Mesothelial cell of epicardium (in vitro differentiated cells): ENCODE results near the gene CHRM4. TPM values are rescaled to one million over a fixed set of nuclear protein-coding genes. Genes with fewer than 3 reads are reported as not detected.
A peak's percentile ranks its signal among the peaks of the same experiment; 100 is the strongest.
"Not testable (repeated sequence)": the region's sequence is repeated elsewhere in the genome, so short reads cannot be mapped to it uniquely, and the experiment has no call there.

Source experiments
- DNase-seq, 2 experiments: peaks; one replicate each; pipeline ENCODE4 v3.0.0; 2021; ENCODE audit warnings: low spot score in 2 of 2; ENCODE audit not compliant: unreplicated experiment in 2 of 2
- H3K27ac Mint-ChIP-seq: 2 replicates; pipeline ENCODE4 v1.8.0; 2021; ENCODE audit warnings: mixed read lengths
- H3K27me3 Mint-ChIP-seq: 2 replicates; pipeline ENCODE4 v1.8.0; 2021; ENCODE audit warnings: low read depth, mixed read lengths
- H3K36me3 Mint-ChIP-seq: 2 replicates; pipeline ENCODE4 v1.8.0; 2021; ENCODE audit warnings: mixed read lengths
- H3K4me1 Mint-ChIP-seq: 2 replicates; pipeline ENCODE4 v1.8.0; 2021; ENCODE audit warnings: mixed read lengths
- H3K4me3 Mint-ChIP-seq: 2 replicates; pipeline ENCODE4 v1.8.0; 2021; ENCODE audit warnings: mild to moderate bottlenecking, moderate library complexity, mixed read lengths
- H3K9me3 Mint-ChIP-seq: 2 replicates; pipeline ENCODE4 v1.8.0; 2021; ENCODE audit warnings: mixed read lengths
- total RNA-seq: library from RNA; stranded (reverse); gene quantifications from 3 replicates; pipeline ENCODE4 v1.2.1, GENCODE V29; 2021
- TF ChIP-seq, protein P1 (sequence below): fragments of 200-600 bp; sonication (generic); IDR thresholded peaks from one replicate; pipeline ENCODE4 v1.5.0; 2021; ENCODE audit warnings: antibody characterized with exemption; ENCODE audit not compliant: unreplicated experiment

The CHRM4 gene
- total RNA-seq, 1 donor from 2014 or later, result 0.42 TPM

DNA sequence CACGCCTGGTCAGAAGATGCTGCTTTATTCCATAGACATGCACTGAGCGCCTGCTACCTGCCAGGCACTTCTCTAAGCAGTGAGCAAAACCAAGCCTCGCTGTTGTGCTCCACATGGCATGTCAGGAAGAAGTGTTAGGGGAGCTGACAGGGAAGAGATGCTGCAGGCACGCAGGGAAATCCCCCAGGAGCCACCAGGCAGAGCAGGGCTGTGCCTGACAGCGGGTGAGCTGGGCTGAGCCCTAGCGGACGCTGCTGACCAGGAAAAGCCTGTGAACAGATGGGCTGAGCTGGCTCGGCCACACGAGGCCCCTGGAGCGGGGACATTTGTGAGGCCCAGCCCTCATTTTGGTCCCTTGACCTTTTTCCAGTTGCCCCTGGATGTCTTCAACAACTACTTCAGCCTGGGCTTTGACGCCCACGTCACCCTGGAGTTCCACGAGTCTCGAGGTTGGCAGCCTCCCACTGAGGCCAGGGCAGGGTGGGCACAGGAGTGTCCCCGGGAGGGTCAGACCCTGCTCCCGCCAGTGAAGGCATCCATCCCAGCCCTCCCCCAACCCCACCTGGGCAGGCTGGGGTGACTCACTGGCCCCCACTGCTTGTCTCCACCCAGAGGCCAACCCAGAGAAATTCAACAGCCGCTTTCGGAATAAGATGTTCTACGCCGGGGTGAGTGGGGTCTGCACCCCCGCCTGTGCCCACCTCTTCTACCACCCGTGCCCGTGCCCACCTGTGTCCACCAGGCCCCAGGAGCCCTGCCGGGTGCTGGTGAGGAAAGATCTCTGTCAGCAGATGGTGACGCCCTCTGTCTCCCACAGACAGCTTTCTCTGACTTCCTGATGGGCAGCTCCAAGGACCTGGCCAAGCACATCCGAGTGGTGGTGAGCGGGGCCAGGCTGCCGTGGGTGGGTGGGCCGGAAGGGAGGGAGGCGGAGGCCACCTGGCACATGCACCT, 17.5 kb downstream of the CHRM4 start:
- no peak overlapping the region for H3K4me3 Mint-ChIP-seq
- peaks cover 8% of the 10 kb centered on the region for H3K4me1 Mint-ChIP-seq
- TF ChIP-seq, protein P1, sequence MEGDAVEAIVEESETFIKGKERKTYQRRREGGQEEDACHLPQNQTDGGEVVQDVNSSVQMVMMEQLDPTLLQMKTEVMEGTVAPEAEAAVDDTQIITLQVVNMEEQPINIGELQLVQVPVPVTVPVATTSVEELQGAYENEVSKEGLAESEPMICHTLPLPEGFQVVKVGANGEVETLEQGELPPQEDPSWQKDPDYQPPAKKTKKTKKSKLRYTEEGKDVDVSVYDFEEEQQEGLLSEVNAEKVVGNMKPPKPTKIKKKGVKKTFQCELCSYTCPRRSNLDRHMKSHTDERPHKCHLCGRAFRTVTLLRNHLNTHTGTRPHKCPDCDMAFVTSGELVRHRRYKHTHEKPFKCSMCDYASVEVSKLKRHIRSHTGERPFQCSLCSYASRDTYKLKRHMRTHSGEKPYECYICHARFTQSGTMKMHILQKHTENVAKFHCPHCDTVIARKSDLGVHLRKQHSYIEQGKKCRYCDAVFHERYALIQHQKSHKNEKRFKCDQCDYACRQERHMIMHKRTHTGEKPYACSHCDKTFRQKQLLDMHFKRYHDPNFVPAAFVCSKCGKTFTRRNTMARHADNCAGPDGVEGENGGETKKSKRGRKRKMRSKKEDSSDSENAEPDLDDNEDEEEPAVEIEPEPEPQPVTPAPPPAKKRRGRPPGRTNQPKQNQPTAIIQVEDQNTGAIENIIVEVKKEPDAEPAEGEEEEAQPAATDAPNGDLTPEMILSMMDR, result no peak
- DNase-seq, result no peak
- H3K27ac Mint-ChIP-seq, result no peak overlapping the region
- no peaks in the 10 kb centered on the region for H3K9me3 Mint-ChIP-seq
- no peaks in the 10 kb centered on the region for H3K27me3 Mint-ChIP-seq
- peaks cover 10% of the 10 kb centered on the region for H3K36me3 Mint-ChIP-seq

DNA sequence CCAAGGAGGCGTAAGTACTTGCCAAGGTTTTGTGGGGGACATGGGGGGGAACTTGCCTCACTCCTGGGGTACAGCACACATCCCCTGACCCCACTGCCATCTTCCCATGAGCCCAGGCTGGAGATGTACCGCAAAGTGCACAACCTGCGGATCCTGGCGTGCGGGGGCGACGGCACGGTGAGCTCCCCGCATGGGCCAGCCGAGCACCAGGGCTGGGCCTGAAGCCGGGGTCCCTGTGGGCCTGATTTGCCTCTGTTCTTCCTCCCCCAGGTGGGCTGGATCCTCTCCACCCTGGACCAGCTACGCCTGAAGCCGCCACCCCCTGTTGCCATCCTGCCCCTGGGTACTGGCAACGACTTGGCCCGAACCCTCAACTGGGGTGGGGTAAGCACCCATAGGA, 19.1 kb downstream of the CHRM4 start:
- not testable (repeated sequence) for H3K4me1 Mint-ChIP-seq, H3K9me3 Mint-ChIP-seq, DNase-seq, H3K4me3 Mint-ChIP-seq, H3K36me3 Mint-ChIP-seq, H3K27me3 Mint-ChIP-seq, H3K27ac Mint-ChIP-seq

DNA sequence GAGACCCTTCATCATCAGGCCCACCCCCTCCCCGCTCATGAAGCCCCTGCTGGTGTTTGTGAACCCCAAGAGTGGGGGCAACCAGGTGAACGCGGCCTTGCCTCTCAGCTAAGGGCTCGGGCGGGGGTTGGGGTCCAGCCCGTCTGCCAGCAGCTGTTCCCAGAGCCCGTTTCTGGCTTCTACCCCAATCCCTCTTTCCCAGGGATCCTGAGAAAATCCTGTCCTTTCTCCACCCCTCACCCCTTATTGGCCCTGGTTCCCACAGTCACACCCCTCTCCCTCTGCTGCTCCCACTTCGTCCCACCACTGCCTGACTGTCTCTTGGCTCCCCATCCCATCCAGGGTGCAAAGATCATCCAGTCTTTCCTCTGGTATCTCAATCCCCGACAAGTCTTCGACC, 19.5 kb downstream of the CHRM4 start:
- no peak for DNase-seq
- H3K4me3 Mint-ChIP-seq, result no peak overlapping the region
- peaks cover 12% of the 10 kb centered on the region for H3K4me1 Mint-ChIP-seq
- H3K27me3 Mint-ChIP-seq, result no peaks in the 10 kb centered on the region
- peaks cover 3% of the 10 kb centered on the region for H3K36me3 Mint-ChIP-seq
- TF ChIP-seq, protein P1, result no peak
- no peaks in the 10 kb centered on the region for H3K9me3 Mint-ChIP-seq
- no peak overlapping the region for H3K27ac Mint-ChIP-seq

DNA sequence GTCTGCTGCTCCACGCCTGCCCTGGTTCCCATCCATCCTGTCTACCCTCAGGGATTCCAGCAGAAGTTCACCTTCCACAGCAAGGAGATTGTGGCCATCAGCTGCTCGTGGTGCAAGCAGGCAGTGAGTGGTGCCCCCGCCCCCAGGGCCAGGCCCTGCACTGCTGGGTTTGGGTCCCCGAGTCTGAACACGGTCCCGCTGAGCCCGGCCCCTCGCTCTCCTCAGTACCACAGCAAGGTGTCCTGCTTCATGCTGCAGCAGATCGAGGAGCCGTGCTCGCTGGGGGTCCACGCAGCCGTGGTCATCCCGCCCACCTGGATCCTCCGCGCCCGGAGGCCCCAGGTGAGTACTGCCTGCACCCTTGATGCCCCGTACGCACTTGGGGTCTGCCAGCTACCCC, 20.3 kb downstream of the CHRM4 start:
- H3K36me3 Mint-ChIP-seq, H3K9me3 Mint-ChIP-seq, DNase-seq, H3K27ac Mint-ChIP-seq, H3K4me3 Mint-ChIP-seq, H3K27me3 Mint-ChIP-seq: not testable (repeated sequence)
- peaks cover 15% of the 10 kb centered on the region for H3K4me1 Mint-ChIP-seq

DNA sequence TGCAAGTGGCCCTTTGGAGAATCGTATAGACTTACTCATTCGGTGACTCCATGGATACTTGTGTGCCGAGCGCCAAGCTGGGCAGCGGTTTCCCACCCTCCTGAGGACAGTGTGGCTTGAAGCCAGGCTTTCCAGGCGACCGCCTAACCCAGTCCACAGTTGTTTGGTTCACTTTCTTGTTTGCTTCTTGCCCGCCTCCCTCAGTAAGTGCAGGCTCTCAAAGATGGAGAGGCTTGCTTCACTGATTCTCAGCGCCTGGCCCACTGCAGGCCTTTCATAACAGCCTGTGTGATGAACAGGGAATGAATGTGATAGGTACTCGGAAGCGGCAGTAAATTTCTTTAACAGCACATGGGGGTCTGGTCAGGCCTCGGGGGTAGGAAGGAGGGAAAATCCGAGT, 21.3 kb downstream of the CHRM4 start:
- H3K4me1 Mint-ChIP-seq, result peaks cover 15% of the 10 kb centered on the region
- H3K36me3 Mint-ChIP-seq, result peaks cover 3% of the 10 kb centered on the region
- TF ChIP-seq, protein P1, result no peak
- H3K4me3 Mint-ChIP-seq, result no peak overlapping the region
- H3K27me3 Mint-ChIP-seq, result no peaks in the 10 kb centered on the region
- H3K27ac Mint-ChIP-seq, result no peak overlapping the region
- no peaks in the 10 kb centered on the region for H3K9me3 Mint-ChIP-seq
- no peak for DNase-seq

DNA sequence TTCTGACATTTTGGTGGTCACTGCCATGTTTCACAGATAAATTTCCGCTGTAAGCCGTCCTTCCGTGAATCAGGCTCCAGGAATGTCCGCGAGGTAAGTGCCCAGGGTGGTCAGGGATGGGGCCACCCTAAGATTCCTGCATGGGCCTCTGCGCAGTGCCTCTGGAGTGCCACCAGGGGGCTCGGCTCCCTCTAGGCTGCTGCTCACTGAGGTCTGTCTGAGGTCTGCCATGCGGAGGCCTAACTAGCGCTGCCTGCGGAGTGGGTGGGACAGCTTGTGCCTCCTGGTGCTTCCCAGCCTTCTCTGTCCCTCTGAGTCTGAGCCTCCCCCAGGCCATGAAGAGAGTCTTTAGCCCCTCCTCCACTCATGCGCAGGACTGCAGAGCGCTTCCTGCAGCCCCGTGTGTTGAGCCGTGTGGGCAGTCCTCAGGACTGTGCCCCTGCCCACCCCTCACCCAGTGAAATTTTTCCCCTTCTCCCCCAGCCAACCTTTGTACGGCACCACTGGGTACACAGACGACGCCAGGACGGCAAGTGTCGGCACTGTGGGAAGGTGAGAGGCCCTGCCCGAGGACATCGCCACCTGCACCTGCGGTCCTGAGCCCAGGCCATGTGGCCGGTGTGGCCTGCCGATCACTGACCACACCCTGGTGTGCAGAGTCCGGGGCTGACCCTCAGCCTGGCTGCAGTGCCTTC, 22.0 kb downstream of the CHRM4 start:
- TF ChIP-seq, protein P1, result peak; percentile 77
- Mint-ChIP-seq H3K27ac (no peak overlapping the region), H3K36me3 (peaks cover 3% of the 10 kb centered on the region), H3K4me3 (no peak overlapping the region), H3K4me1 (peaks cover 15% of the 10 kb centered on the region), H3K27me3 (no peaks in the 10 kb centered on the region), H3K9me3 (no peaks in the 10 kb centered on the region)
- DNase-seq, result peak in 1 of 2 experiments; percentile 73
